A549 (cell line): ENCODE data around the gene TMEM86B. TPM values are rescaled to one million over a fixed set of nuclear protein-coding genes. Genes with fewer than 3 reads are reported as not detected.

Experiments
- ATAC-seq, 2 experiments: fragments of 200-7000 bp in 1 of 2; fragments of >200 bp in 1 of 2; cut with Nextera tagmentation in 1 of 2; cut with Tn5 transposase in 1 of 2; 3 replicates each; pipeline versions ENCODE4 v1.8.0 to v1.9.1; 2018 to 2020; ENCODE audit warnings: mild to moderate bottlenecking in 1 of 2, moderate library complexity in 1 of 2
- CTCF ChIA-PET: fragments of 300-600 bp; sonication (Branson Sonifier 250); formaldehyde crosslinking; extraction: SDS; loops from one replicate; lab custom pipeline; 2021; ENCODE audit warnings: antibody characterized with exemption, inconsistent platforms; lab: Yijun Ruan, JAX
- POLR2A ChIA-PET: fragments of 350-600 bp; formaldehyde crosslinking; extraction: SDS; loops from one replicate; lab custom pipeline; 2021; ENCODE audit warnings: antibody characterized with exemption, inconsistent platforms; lab: Yijun Ruan, JAX
- DNase-seq, 2 experiments: peaks; one replicate each; pipeline versions ENCODE4 v3.0.0 to v3.0.0-alpha.2; 2011 to 2016; ENCODE audit warnings: low read depth in 1 of 2, low spot score in 1 of 2
- FAIRE-seq: peaks from 2 replicates; lab custom pipeline; 2011; peaks lifted over from hg19 to GRCh38; lab: Jason Lieb, UNC
- H3K27ac ChIP-seq, 2 experiments: fragments of >200 bp; sonication (Bioruptor Twin); formaldehyde crosslinking; 3 replicates each; pipeline ENCODE4 v1.5.1; 2016 to 2017
- H3K4me1 ChIP-seq: fragments of >200 bp; sonication (Bioruptor Twin); formaldehyde crosslinking; 3 replicates; pipeline ENCODE4 v1.6.1; 2016
- H3K4me2 ChIP-seq: fragments of >200 bp; sonication (Bioruptor Twin); formaldehyde crosslinking; 3 replicates; pipeline ENCODE4 v1.6.1; 2016
- H3K4me3 ChIP-seq: fragments of >200 bp; sonication (Bioruptor Twin); formaldehyde crosslinking; 3 replicates; pipeline ENCODE4 v1.5.1; 2016
- H3K9me3 ChIP-seq: fragments of >200 bp; sonication (Bioruptor Twin); formaldehyde crosslinking; 3 replicates; pipeline ENCODE4 v1.6.1; 2016
- CBX2 ChIP-seq: fragments of 200-600 bp; sonication (generic); IDR thresholded peaks from 2 replicates; pipeline ENCODE4 v1.6.1; 2016; ENCODE audit warnings: low read depth, mild to moderate bottlenecking, borderline replicate concordance
- EP300 ChIP-seq, 2 experiments: fragments of >200 bp; sonication (Bioruptor Twin); formaldehyde crosslinking; IDR thresholded peaks; 2 replicates in 1 of 2; 3 replicates in 1 of 2; pipeline ENCODE4 v1.6.1; 2016 to 2017
- FOSB ChIP-seq: fragments of 250-450 bp; sonication (Bioruptor Pico); IDR thresholded peaks from 2 replicates; pipeline ENCODE4 v1.5.0; 2020; ENCODE audit warnings: mild to moderate bottlenecking, moderate library complexity
- FOSL2 ChIP-seq, 2 experiments: fragments of 450-650 bp in 1 of 2; fragments of >200 bp in 1 of 2; sonication (Bioruptor Twin) in 1 of 2; formaldehyde crosslinking; IDR thresholded peaks; 2 replicates each; pipeline versions ENCODE4 v1.5.0 to v1.6.1; 2016 to 2020; ENCODE audit warnings: mild to moderate bottlenecking in 1 of 2, moderate library complexity in 1 of 2
- HDAC2 ChIP-seq: fragments of 200-600 bp; sonication (generic); IDR thresholded peaks from 2 replicates; pipeline ENCODE4 v1.6.1; 2016
- HEYL ChIP-seq: fragments of 250-450 bp; sonication (Bioruptor Pico); IDR thresholded peaks from 2 replicates; pipeline ENCODE4 v1.8.0; 2021; ENCODE audit warnings: mild to moderate bottlenecking, moderate library complexity
- HOXB5 ChIP-seq: fragments of 250-450 bp; sonication (Bioruptor Pico); IDR thresholded peaks from 2 replicates; pipeline ENCODE4 v1.5.0; 2020; ENCODE audit warnings: mild to moderate bottlenecking, moderate library complexity
- KDM5A ChIP-seq: fragments of 200-600 bp; sonication (generic); IDR thresholded peaks from 2 replicates; pipeline ENCODE4 v1.6.1; 2016; ENCODE audit warnings: antibody characterized with exemption, mild to moderate bottlenecking
- MAZ ChIP-seq: fragments of 150-350 bp; IDR thresholded peaks from 2 replicates; pipeline ENCODE4 v1.6.1; 2014; ENCODE audit warnings: antibody characterized with exemption, low read depth, low read length, borderline replicate concordance
- MYC ChIP-seq: IDR thresholded peaks from 2 replicates; pipeline ENCODE4 v1.6.1; 2012; ENCODE audit warnings: mild to moderate bottlenecking, inconsistent platforms, low read length, improper control_type of control experiment, borderline replicate concordance
- NR3C1 ChIP-seq: fragments of >200 bp; sonication (Bioruptor Twin); formaldehyde crosslinking; IDR thresholded peaks from 3 replicates; pipeline ENCODE4 v1.6.1; 2017
- POLR2AphosphoS2 ChIP-seq: conservative IDR thresholded peaks from 2 replicates; pipeline ENCODE4 v1.6.1; 2012; ENCODE audit warnings: low read length, improper control_type of control experiment, inconsistent platforms
- RAD21 ChIP-seq, 2 experiments: fragments of >200 bp in 1 of 2; sonication (Bioruptor Twin) in 1 of 2; formaldehyde crosslinking in 1 of 2; IDR thresholded peaks in 1 of 2; conservative IDR thresholded peaks in 1 of 2; 2 replicates in 1 of 2; 3 replicates in 1 of 2; pipeline ENCODE4 v1.6.1; 2012 to 2018; ENCODE audit warnings: inconsistent platforms in 1 of 2
- REST ChIP-seq: fragments of 200-600 bp; sonication (generic); IDR thresholded peaks from 2 replicates; pipeline ENCODE4 v1.6.1; 2016; ENCODE audit warnings: antibody characterized with exemption, mild to moderate bottlenecking, moderate library complexity
- RFX5 ChIP-seq: fragments of 450-650 bp; IDR thresholded peaks from 2 replicates; pipeline ENCODE4 v1.7.1; 2014; ENCODE audit warnings: antibody characterized with exemption, mild to moderate bottlenecking, moderate library complexity
- SREBF2 ChIP-seq: fragments of 450-650 bp; IDR thresholded peaks from 2 replicates; pipeline ENCODE4 v1.6.1; 2014; ENCODE audit warnings: mild to moderate bottlenecking, moderate library complexity
- TP53 ChIP-seq: fragments of 250-450 bp; sonication (Bioruptor Pico); IDR thresholded peaks from 2 replicates; pipeline ENCODE4 v1.5.0; 2021; ENCODE audit warnings: mild to moderate bottlenecking, moderate library complexity
- ZFP36 ChIP-seq: fragments of 450-650 bp; IDR thresholded peaks from 2 replicates; pipeline ENCODE4 v1.6.1; 2014; ENCODE audit warnings: borderline replicate concordance; ENCODE audit not compliant: partially characterized antibody
- WGBS: methylation state at CpG from one replicate; pipeline ENCODE4 v1.1.6; 2017; ENCODE audit errors: missing lambda C conversion rate; 5-methylcytosine and 5-hydroxymethylcytosine counted together
- polyA minus RNA-seq: library from RNA; depleted of rRNA, polyadenylated mRNA; stranded (reverse); fragments of >200 nt; gene quantifications from 2 replicates; pipeline ENCODE4 v1.2.3, GENCODE V29; 2011; rRNA and poly(A)+ RNA removed
- polyA plus RNA-seq, 4 experiments: library from polyadenylated mRNA; depleted of rRNA in 3 of 4; stranded (reverse); fragments of >200 nt; fragmentation: RNase III in 1 of 4; extraction: RNeasy Plus Mini Kit Qiagen cat#74134 plus additional on column Dnase treatment in 1 of 4; gene quantifications; 2 replicates in 3 of 4; 3 replicates in 1 of 4; pipeline ENCODE4 v1.2.3, GENCODE V29; 2011 to 2017
- TF ChIP-seq, protein P1 (sequence below): fragments of >200 bp; sonication (Bioruptor Twin); formaldehyde crosslinking; IDR thresholded peaks from 2 replicates; pipeline ENCODE4 v1.6.1; 2016
- TF ChIP-seq, protein P2 (sequence below): fragments of 150-350 bp; IDR thresholded peaks from 2 replicates; pipeline ENCODE4 v1.6.1; 2014; ENCODE audit warnings: low read depth, mild to moderate bottlenecking, low read length
- TF ChIP-seq, protein P3 (sequence below): fragments of >200 bp; sonication (Bioruptor Twin); formaldehyde crosslinking; IDR thresholded peaks from 3 replicates; pipeline ENCODE4 v1.6.1; 2016
- TF ChIP-seq, protein P4 (sequence below): fragments of >200 bp; sonication (Bioruptor Twin); formaldehyde crosslinking; IDR thresholded peaks from 3 replicates; pipeline ENCODE4 v1.5.1; 2016

TMEM86B gene
- polyA plus RNA-seq (2011; rRNA removed) (1.6 TPM in 2 replicates), polyA plus RNA-seq (2017; fragmentation: RNase III; extraction: RNeasy Plus Mini Kit Qiagen cat#74134 plus additional on column Dnase treatment) (2.8 to 3.4 TPM (median 3.2 TPM) in 3 replicates), polyA minus RNA-seq (0.62 and 1.8 TPM in 2 replicates)
- polyA plus RNA-seq (2012; cell fraction: cytosol; rRNA removed) = 3.9 and 5.8 TPM in 2 replicates
- 52.7 and 61.5 TPM in 2 replicates for polyA plus RNA-seq (2012; cell fraction: nucleus; rRNA removed)

GRCh38 chr19:55228403-55229031, at the start of gene TMEM86B:
Gene TMEM86B (minus strand): TSS chr19:55228763. CDS start chr19:55228741, 22 bp downstream.
- CTCF ChIA-PET = interaction anchor here (0.6 to 2.6 kb wide), 8 partner anchors 8 to 190 kb away, joined by 3 to 11 read pairs (median 4); partner anchors contain the start of gene DNAAF3
- Histone ChIP-seq H3K4me3 (no peak within 1 kb of the TSS), H3K9me3 (no peaks in the 10 kb centered on the region), H3K4me1 (peaks cover 19% of the 10 kb centered on the region), H3K4me2 (0 out of 3 replicates have a peak within 1 kb of the TSS, but pooled peaks have one; percentile 1), H3K27ac (peak within 1 kb of the TSS in 1 of 2 experiments; percentile 32; a peak in 2 of 6 replicates)
- peak in 1 of 2 experiments; percentile 18; a peak in 3 of 6 replicates for ATAC-seq
- WGBS = 63% methylated on average over 10 of the region's 12 CpGs
- FAIRE-seq = no peak
- POLR2A ChIA-PET = interaction anchor here (1.7 kb wide), 1 partner anchor 31 kb away, joined by 6 read pairs; the partner anchor contains the start of gene PPP6R1
- TF ChIP-seq KDM5A (no peak), POLR2AphosphoS2 (no peak), RFX5 (no peak), TP53 (CRISPR knock-in tag) (no peak), HEYL (CRISPR knock-in tag) (no peak), ZFP36 (no peak), SREBF2 (no peak)
- TF ChIP-seq, protein P1, sequence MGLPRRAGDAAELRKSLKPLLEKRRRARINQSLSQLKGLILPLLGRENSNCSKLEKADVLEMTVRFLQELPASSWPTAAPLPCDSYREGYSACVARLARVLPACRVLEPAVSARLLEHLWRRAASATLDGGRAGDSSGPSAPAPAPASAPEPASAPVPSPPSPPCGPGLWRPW = no peak
- TF ChIP-seq, protein P2, sequence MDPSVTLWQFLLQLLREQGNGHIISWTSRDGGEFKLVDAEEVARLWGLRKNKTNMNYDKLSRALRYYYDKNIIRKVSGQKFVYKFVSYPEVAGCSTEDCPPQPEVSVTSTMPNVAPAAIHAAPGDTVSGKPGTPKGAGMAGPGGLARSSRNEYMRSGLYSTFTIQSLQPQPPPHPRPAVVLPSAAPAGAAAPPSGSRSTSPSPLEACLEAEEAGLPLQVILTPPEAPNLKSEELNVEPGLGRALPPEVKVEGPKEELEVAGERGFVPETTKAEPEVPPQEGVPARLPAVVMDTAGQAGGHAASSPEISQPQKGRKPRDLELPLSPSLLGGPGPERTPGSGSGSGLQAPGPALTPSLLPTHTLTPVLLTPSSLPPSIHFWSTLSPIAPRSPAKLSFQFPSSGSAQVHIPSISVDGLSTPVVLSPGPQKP = no peak
- TF ChIP-seq, protein P3, sequence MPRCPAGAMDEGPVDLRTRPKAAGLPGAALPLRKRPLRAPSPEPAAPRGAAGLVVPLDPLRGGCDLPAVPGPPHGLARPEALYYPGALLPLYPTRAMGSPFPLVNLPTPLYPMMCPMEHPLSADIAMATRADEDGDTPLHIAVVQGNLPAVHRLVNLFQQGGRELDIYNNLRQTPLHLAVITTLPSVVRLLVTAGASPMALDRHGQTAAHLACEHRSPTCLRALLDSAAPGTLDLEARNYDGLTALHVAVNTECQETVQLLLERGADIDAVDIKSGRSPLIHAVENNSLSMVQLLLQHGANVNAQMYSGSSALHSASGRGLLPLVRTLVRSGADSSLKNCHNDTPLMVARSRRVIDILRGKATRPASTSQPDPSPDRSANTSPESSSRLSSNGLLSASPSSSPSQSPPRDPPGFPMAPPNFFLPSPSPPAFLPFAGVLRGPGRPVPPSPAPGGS = no peak
- DNase-seq = no peak

- no peak for DNase-seq
- H3K4me1 ChIP-seq = peaks cover 21% of the 10 kb centered on the region
- no peak overlapping the region for H3K4me3 ChIP-seq
- TF ChIP-seq NR3C1 (no peak), HDAC2 (no peak), TP53 (CRISPR knock-in tag) (no peak), RAD21 (conservative IDR thresholded peaks at IDR 0.05 in 1 of 2, IDR thresholded peaks at IDR 0.05 in 1 of 2) (no peak), CBX2 (no peak), FOSB (CRISPR knock-in tag) (no peak), REST (no peak), EP300 (IDR thresholded peaks at IDR 0.05) (no peak), SREBF2 (no peak), MYC (no peak), FOSL2 (IDR thresholded peaks at IDR 0.05) (no peak), FOSL2 (CRISPR knock-in tag; IDR thresholded peaks at IDR 0.05) (no peak), HOXB5 (CRISPR knock-in tag) (no peak), MAZ (no peak)
- TF ChIP-seq, protein P1 = no peak
- TF ChIP-seq, protein P4, sequence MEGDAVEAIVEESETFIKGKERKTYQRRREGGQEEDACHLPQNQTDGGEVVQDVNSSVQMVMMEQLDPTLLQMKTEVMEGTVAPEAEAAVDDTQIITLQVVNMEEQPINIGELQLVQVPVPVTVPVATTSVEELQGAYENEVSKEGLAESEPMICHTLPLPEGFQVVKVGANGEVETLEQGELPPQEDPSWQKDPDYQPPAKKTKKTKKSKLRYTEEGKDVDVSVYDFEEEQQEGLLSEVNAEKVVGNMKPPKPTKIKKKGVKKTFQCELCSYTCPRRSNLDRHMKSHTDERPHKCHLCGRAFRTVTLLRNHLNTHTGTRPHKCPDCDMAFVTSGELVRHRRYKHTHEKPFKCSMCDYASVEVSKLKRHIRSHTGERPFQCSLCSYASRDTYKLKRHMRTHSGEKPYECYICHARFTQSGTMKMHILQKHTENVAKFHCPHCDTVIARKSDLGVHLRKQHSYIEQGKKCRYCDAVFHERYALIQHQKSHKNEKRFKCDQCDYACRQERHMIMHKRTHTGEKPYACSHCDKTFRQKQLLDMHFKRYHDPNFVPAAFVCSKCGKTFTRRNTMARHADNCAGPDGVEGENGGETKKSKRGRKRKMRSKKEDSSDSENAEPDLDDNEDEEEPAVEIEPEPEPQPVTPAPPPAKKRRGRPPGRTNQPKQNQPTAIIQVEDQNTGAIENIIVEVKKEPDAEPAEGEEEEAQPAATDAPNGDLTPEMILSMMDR = no peak
- TF ChIP-seq, all 56 proteins: peak for 0
- no peak for FAIRE-seq
- 93% methylated on average over 17 of the region's 17 CpGs for WGBS
- no peak for ATAC-seq
- ChIA-PET POLR2A (no interaction called here), CTCF (interaction anchor here (1.1 to 7.9 kb wide), 12 partner anchors 9 to 136 kb away, joined by 3 to 44 read pairs (median 4); partner anchors contain the start of genes KMT5C, PPP6R1 and TMEM238)
- Histone ChIP-seq H3K4me2 (no peak overlapping the region), H3K27ac (no peak overlapping the region), H3K9me3 (no peaks in the 10 kb centered on the region)
These were observed 48.9 kb upstream of the TMEM86B start for GRCh38 chr19:55277494-55277893.
